HEK293 (cell line): ENCODE results near the gene SMURF1.

Source experiments
- CTCF ChIA-PET: fragments of 350-600 bp; formaldehyde crosslinking; extraction: SDS; loops from one replicate; lab custom pipeline; 2021; ENCODE audit warnings: antibody characterized with exemption; lab: Yijun Ruan, JAX
- POLR2A ChIA-PET: fragments of 300-600 bp; formaldehyde crosslinking; extraction: SDS; loops from one replicate; lab custom pipeline; 2020; ENCODE audit warnings: antibody characterized with exemption, inconsistent platforms; lab: Yijun Ruan, JAX
- H3K27ac ChIP-seq: fragments of 200-500 bp; sonication (Bioruptor generic); 2 replicates; pipeline ENCODE4 v1.5.1; 2014; ENCODE audit warnings: low read depth, low read length, control low read depth, inconsistent platforms; ENCODE audit errors: extremely low read depth
- H3K36me3 ChIP-seq, 2 experiments: fragments of 200-500 bp in 1 of 2; sonication (Bioruptor generic) in 1 of 2; 1 replicate in 1 of 2; 2 replicates in 1 of 2; pipeline ENCODE4 v1.5.1; 2014 to 2017; ENCODE audit warnings: inconsistent platforms in 2 of 2, low read length in 2 of 2; ENCODE audit not compliant: control insufficient read depth in 2 of 2, insufficient read depth in 1 of 2
- H3K4me1 ChIP-seq: fragments of 200-500 bp; sonication (Bioruptor generic); 2 replicates; pipeline ENCODE4 v1.5.1; 2014; ENCODE audit warnings: mild to moderate bottlenecking, low read length, inconsistent platforms; ENCODE audit not compliant: control insufficient read depth, insufficient read depth
- H3K4me3 ChIP-seq: 2 replicates; pipeline ENCODE4 v1.5.1; 2011; ENCODE audit warnings: low read depth, mild to moderate bottlenecking, control low read depth, low read length, moderate library complexity
- H3K9me3 ChIP-seq: fragments of 200-500 bp; sonication (Bioruptor generic); 2 replicates; pipeline ENCODE4 v1.5.1; 2014; ENCODE audit warnings: low read depth, low read length, inconsistent platforms; ENCODE audit not compliant: control insufficient read depth, insufficient read depth
- GFI1B ChIP-seq: fragments of 450-650 bp; formaldehyde crosslinking; IDR thresholded peaks from 2 replicates; pipeline ENCODE4 v1.5.1; 2016; ENCODE audit warnings: missing biosample characterization, missing genetic modification characterization
- KLF16 ChIP-seq: fragments of 450-650 bp; formaldehyde crosslinking; IDR thresholded peaks from 2 replicates; pipeline ENCODE4 v1.5.1; 2017; ENCODE audit warnings: missing biosample characterization, missing genetic modification characterization
- REPIN1 ChIP-seq: fragments of 450-650 bp; formaldehyde crosslinking; IDR thresholded peaks from 2 replicates; pipeline ENCODE4 v1.5.1; 2017; ENCODE audit warnings: missing biosample characterization, missing genetic modification characterization, low read depth
- YY1 ChIP-seq: fragments of 450-650 bp; formaldehyde crosslinking; IDR thresholded peaks from 2 replicates; pipeline ENCODE4 v1.5.1; 2018; ENCODE audit warnings: missing biosample characterization, missing genetic modification characterization
- ZBTB48 ChIP-seq: fragments of 450-650 bp; formaldehyde crosslinking; IDR thresholded peaks from 2 replicates; pipeline ENCODE4 v1.5.1; 2016; ENCODE audit warnings: missing biosample characterization, missing genetic modification characterization
- ZBTB7A ChIP-seq: fragments of 450-650 bp; formaldehyde crosslinking; IDR thresholded peaks from 2 replicates; pipeline ENCODE4 v1.5.1; 2016; ENCODE audit warnings: low read depth, missing biosample characterization, missing genetic modification characterization
- ZNF146 ChIP-seq: fragments of 450-650 bp; formaldehyde crosslinking; IDR thresholded peaks from 2 replicates; pipeline ENCODE4 v1.5.1; 2016; ENCODE audit warnings: missing biosample characterization, missing genetic modification characterization
- ZNF157 ChIP-seq: fragments of 450-650 bp; formaldehyde crosslinking; IDR thresholded peaks from 2 replicates; pipeline ENCODE4 v1.5.1; 2016; ENCODE audit warnings: missing biosample characterization, missing genetic modification characterization
- ZNF169 ChIP-seq: fragments of 450-650 bp; formaldehyde crosslinking; IDR thresholded peaks from 2 replicates; pipeline ENCODE4 v1.5.1; 2016; ENCODE audit warnings: missing biosample characterization, missing genetic modification characterization
- ZNF311 ChIP-seq: fragments of 450-650 bp; formaldehyde crosslinking; IDR thresholded peaks from 2 replicates; pipeline ENCODE4 v1.5.1; 2017; ENCODE audit warnings: missing biosample characterization, missing genetic modification characterization, borderline replicate concordance
- ZNF324 ChIP-seq: fragments of 450-650 bp; formaldehyde crosslinking; IDR thresholded peaks from 2 replicates; pipeline ENCODE4 v1.5.1; 2016; ENCODE audit warnings: missing biosample characterization, missing genetic modification characterization
- ZNF426 ChIP-seq: fragments of 450-650 bp; formaldehyde crosslinking; IDR thresholded peaks from 2 replicates; pipeline ENCODE4 v1.5.1; 2017; ENCODE audit warnings: missing biosample characterization, missing genetic modification characterization, mild to moderate bottlenecking, inconsistent platforms, moderate library complexity
- ZNF433 ChIP-seq: fragments of 450-650 bp; formaldehyde crosslinking; IDR thresholded peaks from 2 replicates; pipeline ENCODE4 v1.5.1; 2016; ENCODE audit warnings: missing biosample characterization, missing genetic modification characterization, low read depth
- ZNF48 ChIP-seq: fragments of 450-650 bp; formaldehyde crosslinking; IDR thresholded peaks from 2 replicates; pipeline ENCODE4 v1.5.1; 2016; ENCODE audit warnings: missing biosample characterization, missing genetic modification characterization
- ZNF514 ChIP-seq: fragments of 450-650 bp; formaldehyde crosslinking; IDR thresholded peaks from 2 replicates; pipeline ENCODE4 v1.5.1; 2016; ENCODE audit warnings: missing biosample characterization, missing genetic modification characterization
- ZNF529 ChIP-seq: fragments of 450-650 bp; formaldehyde crosslinking; IDR thresholded peaks from 2 replicates; pipeline ENCODE4 v1.5.1; 2017; ENCODE audit warnings: missing genetic modification characterization, missing biosample characterization; ENCODE audit not compliant: insufficient replicate concordance
- ZNF558 ChIP-seq: fragments of 450-650 bp; formaldehyde crosslinking; IDR thresholded peaks from 2 replicates; pipeline ENCODE4 v1.5.1; 2016; ENCODE audit warnings: missing biosample characterization, missing genetic modification characterization
- ZNF560 ChIP-seq: fragments of 450-650 bp; formaldehyde crosslinking; IDR thresholded peaks from 2 replicates; pipeline ENCODE4 v1.5.1; 2017; ENCODE audit warnings: missing biosample characterization, missing genetic modification characterization, borderline replicate concordance
- ZNF571 ChIP-seq: fragments of 450-650 bp; formaldehyde crosslinking; IDR thresholded peaks from 2 replicates; pipeline ENCODE4 v1.5.0; 2017; ENCODE audit warnings: missing biosample characterization, missing genetic modification characterization
- ZSCAN23 ChIP-seq: fragments of 450-650 bp; formaldehyde crosslinking; IDR thresholded peaks from 2 replicates; pipeline ENCODE4 v1.5.1; 2016; ENCODE audit warnings: missing biosample characterization, missing genetic modification characterization
- TF ChIP-seq, protein P1 (sequence below): fragments of 450-650 bp; formaldehyde crosslinking; IDR thresholded peaks from 2 replicates; pipeline ENCODE4; 2016; ENCODE audit warnings: missing biosample characterization, missing genetic modification characterization
- TF ChIP-seq, protein P2 (sequence below): fragments of 450-650 bp; formaldehyde crosslinking; IDR thresholded peaks from 2 replicates; pipeline ENCODE4 v1.5.0; 2017; ENCODE audit warnings: missing biosample characterization, missing genetic modification characterization, borderline replicate concordance
- TF ChIP-seq, protein P3 (sequence below): fragments of 450-650 bp; formaldehyde crosslinking; IDR thresholded peaks from 2 replicates; pipeline ENCODE4 v1.5.1; 2016; ENCODE audit warnings: missing biosample characterization, missing genetic modification characterization

Gene SMURF1

DNA sequence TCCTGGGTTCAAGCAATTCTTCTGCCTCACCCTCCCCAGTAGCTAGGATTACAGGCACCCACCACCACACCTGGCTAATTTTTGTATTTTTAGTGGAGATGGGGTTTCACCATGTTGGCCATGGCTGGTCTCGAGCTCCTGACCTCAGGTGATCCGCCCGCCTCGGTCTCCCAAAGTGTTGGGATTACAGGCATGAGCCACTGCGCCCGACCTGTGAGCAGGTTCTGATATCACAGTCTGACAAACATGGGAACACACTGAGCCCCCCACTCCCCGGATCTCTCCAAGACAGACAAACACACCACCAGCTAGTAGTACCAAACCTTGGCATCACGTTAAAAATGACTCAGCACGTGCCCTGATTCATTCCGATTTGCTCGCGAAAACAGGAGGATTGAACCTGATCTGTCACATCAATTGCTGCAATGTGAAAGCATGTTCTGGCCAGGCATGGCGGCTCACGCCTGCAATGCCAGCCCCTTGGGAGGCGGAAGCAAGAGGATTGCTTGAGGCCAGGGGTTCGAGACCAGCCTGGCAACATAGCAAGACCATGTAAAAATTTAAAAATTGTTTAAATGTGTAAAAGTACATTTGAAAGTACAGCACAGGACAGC is 106.5 kb downstream of the SMURF1 start:
- H3K36me3 ChIP-seq, result peaks cover 30 to 85% of the 10 kb centered on the region in 2 experiments; a peak in 2 of 3 replicates
- H3K9me3 ChIP-seq, result no peaks in the 10 kb centered on the region
- no peak overlapping the region for H3K27ac ChIP-seq
- TF ChIP-seq ZNF426 (tag by site-specific recombination) (no peak), ZNF157 (no peak), ZNF529 (tag by site-specific recombination) (no peak), ZNF146 (no peak), ZNF433 (tag by site-specific recombination) (no peak), ZNF514 (no peak), ZBTB48 (tag by site-specific recombination) (no peak), ZBTB7A (tag by site-specific recombination) (no peak), ZNF324 (tag by site-specific recombination) (no peak), ZNF560 (tag by site-specific recombination) (no peak), ZSCAN23 (tag by site-specific recombination) (no peak), REPIN1 (tag by site-specific recombination) (no peak), ZNF311 (no peak)
- TF ChIP-seq, protein P1, sequence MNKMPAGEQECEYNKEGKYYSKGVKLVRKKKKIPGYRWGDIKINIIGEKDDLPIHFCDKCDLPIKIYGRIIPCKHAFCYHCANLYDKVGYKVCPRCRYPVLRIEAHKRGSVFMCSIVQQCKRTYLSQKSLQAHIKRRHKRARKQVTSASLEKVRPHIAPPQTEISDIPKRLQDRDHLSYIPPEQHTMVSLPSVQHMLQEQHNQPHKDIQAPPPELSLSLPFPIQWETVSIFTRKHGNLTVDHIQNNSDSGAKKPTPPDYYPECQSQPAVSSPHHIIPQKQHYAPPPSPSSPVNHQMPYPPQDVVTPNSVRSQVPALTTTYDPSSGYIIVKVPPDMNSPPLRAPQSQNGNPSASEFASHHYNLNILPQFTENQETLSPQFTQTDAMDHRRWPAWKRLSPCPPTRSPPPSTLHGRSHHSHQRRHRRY (tag by site-specific recombination), result no peak
- TF ChIP-seq, all 188 proteins: peak for 0
- H3K4me3 ChIP-seq, result no peak overlapping the region
- POLR2A ChIA-PET, result no interaction called here
- CTCF ChIA-PET, result interaction anchor here (0.6 to 1.5 kb wide), 6 partner anchors 11 to 275 kb away, joined by 3 to 4 read pairs (median 3); no protein-coding TSS in a partner anchor
- no peaks in the 10 kb centered on the region for H3K4me1 ChIP-seq

DNA sequence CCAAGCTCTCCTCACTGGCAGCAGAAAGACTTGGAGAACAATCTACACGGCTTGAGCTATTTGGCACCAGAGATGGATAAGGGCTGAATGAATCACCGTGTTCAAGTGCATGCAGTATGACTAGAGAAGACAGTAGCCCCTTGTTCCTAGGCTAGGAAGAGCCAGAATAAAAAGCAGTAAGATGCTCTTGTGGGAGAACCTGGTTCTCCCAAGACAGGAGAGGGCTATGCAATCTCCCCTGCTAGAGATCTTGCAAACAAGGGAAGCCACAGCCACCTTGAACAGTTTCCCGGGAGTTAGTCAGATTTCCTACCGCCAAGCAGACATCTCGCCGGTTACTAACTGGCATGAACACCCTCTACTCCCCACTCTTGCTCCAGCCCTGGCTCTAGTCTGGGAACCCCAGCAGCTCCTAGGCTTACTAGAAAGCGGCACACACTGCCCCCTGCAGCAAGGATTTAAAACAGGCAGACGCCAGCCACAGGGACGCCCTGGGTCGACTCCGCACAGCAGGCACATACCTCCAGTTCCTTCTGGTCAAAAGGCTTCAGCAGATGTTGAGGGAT is 107.3 kb downstream of the SMURF1 start:
- POLR2A ChIA-PET, result no interaction called here
- peaks cover 38 to 87% of the 10 kb centered on the region in 2 experiments; a peak in 2 of 3 replicates for H3K36me3 ChIP-seq

More for the DNA sequence above, 107.3 kb downstream of the SMURF1 start:
- TF ChIP-seq GFI1B (tag by site-specific recombination) (no peak), ZNF169 (tag by site-specific recombination) (no peak), ZNF558 (tag by site-specific recombination) (no peak), KLF16 (tag by site-specific recombination) (no peak), ZNF571 (tag by site-specific recombination) (no peak), YY1 (tag by site-specific recombination) (no peak), ZNF560 (tag by site-specific recombination) (no peak), ZNF433 (tag by site-specific recombination) (no peak), ZNF48 (tag by site-specific recombination) (no peak), ZBTB7A (tag by site-specific recombination) (no peak)
- TF ChIP-seq, protein P2, sequence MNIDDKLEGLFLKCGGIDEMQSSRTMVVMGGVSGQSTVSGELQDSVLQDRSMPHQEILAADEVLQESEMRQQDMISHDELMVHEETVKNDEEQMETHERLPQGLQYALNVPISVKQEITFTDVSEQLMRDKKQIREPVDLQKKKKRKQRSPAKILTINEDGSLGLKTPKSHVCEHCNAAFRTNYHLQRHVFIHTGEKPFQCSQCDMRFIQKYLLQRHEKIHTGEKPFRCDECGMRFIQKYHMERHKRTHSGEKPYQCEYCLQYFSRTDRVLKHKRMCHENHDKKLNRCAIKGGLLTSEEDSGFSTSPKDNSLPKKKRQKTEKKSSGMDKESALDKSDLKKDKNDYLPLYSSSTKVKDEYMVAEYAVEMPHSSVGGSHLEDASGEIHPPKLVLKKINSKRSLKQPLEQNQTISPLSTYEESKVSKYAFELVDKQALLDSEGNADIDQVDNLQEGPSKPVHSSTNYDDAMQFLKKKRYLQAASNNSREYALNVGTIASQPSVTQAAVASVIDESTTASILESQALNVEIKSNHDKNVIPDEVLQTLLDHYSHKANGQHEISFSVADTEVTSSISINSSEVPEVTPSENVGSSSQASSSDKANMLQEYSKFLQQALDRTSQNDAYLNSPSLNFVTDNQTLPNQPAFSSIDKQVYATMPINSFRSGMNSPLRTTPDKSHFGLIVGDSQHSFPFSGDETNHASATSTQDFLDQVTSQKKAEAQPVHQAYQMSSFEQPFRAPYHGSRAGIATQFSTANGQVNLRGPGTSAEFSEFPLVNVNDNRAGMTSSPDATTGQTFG (tag by site-specific recombination), result no peak
- TF ChIP-seq, protein P3, sequence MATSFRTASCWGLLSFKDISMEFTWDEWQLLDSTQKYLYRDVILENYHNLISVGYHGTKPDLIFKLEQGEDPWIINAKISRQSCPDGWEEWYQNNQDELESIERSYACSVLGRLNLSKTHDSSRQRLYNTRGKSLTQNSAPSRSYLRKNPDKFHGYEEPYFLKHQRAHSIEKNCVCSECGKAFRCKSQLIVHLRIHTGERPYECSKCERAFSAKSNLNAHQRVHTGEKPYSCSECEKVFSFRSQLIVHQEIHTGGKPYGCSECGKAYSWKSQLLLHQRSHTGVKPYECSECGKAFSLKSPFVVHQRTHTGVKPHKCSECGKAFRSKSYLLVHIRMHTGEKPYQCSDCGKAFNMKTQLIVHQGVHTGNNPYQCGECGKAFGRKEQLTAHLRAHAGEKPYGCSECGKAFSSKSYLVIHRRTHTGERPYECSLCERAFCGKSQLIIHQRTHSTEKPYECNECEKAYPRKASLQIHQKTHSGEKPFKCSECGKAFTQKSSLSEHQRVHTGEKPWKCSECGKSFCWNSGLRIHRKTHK (tag by site-specific recombination), result no peak
- no peaks in the 10 kb centered on the region for H3K4me1 ChIP-seq
- no peak overlapping the region for H3K27ac ChIP-seq
- CTCF ChIA-PET, result interaction anchor here (0.6 to 1.2 kb wide), 7 partner anchors 13 to 279 kb away, joined by 3 to 4 read pairs (median 3); no protein-coding TSS in a partner anchor
- H3K9me3 ChIP-seq, result no peaks in the 10 kb centered on the region
- H3K4me3 ChIP-seq, result no peak overlapping the region
